ENCODE results near the gene LDLRAD3.
A peak's percentile ranks its signal among the peaks of the same experiment; 100 is the strongest.
"Not testable (repeated sequence)": the region's sequence is repeated elsewhere in the genome, so short reads cannot be mapped to it uniquely, and the experiment has no call there.

The LDLRAD3 gene

GRCh38 chr11:35943713-35944502 is at the start of gene LDLRAD3:
LDLRAD3 (plus strand) TSS chr11:35944062; CDS start chr11:35944099, 37 bp downstream.
- DNase-seq (ENCODE audit: low spot score): peak; percentile 96

- DNase-seq (ENCODE audit: low spot score): no peak
These were observed 46.8 kb upstream of the LDLRAD3 start for GRCh38 chr11:35897019-35897418.

GRCh38 chr11:35902961-35903360 is 40.9 kb upstream of the LDLRAD3 start:
- no peak for DNase-seq (ENCODE audit: low spot score)

GRCh38 chr11:35905646-35906276 is 38.1 kb upstream of the LDLRAD3 start:
- no peak for DNase-seq (ENCODE audit: low spot score)

GRCh38 chr11:35906277-35906661 is 37.6 kb upstream of the LDLRAD3 start:
- no peak for DNase-seq (ENCODE audit: low spot score)

GRCh38 chr11:35906681-35907080 is 37.2 kb upstream of the LDLRAD3 start:
- no peak for DNase-seq (ENCODE audit: low spot score)

- DNase-seq (ENCODE audit: low spot score): no peak
These were observed 36.0 kb upstream of the LDLRAD3 start for GRCh38 chr11:35907648-35908431.

- not testable (repeated sequence) for DNase-seq (ENCODE audit: low spot score)
These were observed 35.5 kb upstream of the LDLRAD3 start for GRCh38 chr11:35908432-35908771.

- DNase-seq (ENCODE audit: low spot score): no peak
These were observed 34.2 kb upstream of the LDLRAD3 start for GRCh38 chr11:35909511-35910265.

- no peak for DNase-seq (ENCODE audit: low spot score)
These were observed 32.8 kb upstream of the LDLRAD3 start for GRCh38 chr11:35911013-35911412.

- no peak for DNase-seq (ENCODE audit: low spot score)
These were observed 32.2 kb upstream of the LDLRAD3 start for GRCh38 chr11:35911616-35912165.

- not testable (repeated sequence) for DNase-seq (ENCODE audit: low spot score)
These were observed 31.4 kb upstream of the LDLRAD3 start for GRCh38 chr11:35912436-35912835.

GRCh38 chr11:35912883-35913624 is 30.8 kb upstream of the LDLRAD3 start:
- DNase-seq (ENCODE audit: low spot score): no peak

GRCh38 chr11:35914816-35915215 is 29.0 kb upstream of the LDLRAD3 start:
- no peak for DNase-seq (ENCODE audit: low spot score)

GRCh38 chr11:35916270-35916669 is 27.6 kb upstream of the LDLRAD3 start:
- DNase-seq (ENCODE audit: low spot score): no peak

- no peak for DNase-seq (ENCODE audit: low spot score)
These were observed 26.2 kb upstream of the LDLRAD3 start for GRCh38 chr11:35917676-35918075.

GRCh38 chr11:35918716-35919115 is 25.1 kb upstream of the LDLRAD3 start:
- DNase-seq (ENCODE audit: low spot score): no peak

GRCh38 chr11:35919244-35919643 is 24.6 kb upstream of the LDLRAD3 start:
- DNase-seq (ENCODE audit: low spot score): no peak

GRCh38 chr11:35923452-35923851 is 20.4 kb upstream of the LDLRAD3 start:
- no peak for DNase-seq (ENCODE audit: low spot score)

GRCh38 chr11:35924811-35925210 is 19.1 kb upstream of the LDLRAD3 start:
- DNase-seq (ENCODE audit: low spot score): no peak

- no peak for DNase-seq (ENCODE audit: low spot score)
These were observed 16.8 kb upstream of the LDLRAD3 start for GRCh38 chr11:35927104-35927503.
